Body of pancreas (tissue), 4 donors: ENCODE data around the gene SLC29A3.

ENCODE experiments used
- POLR2A ChIP-seq, 3 donors: fragments of 450-650 bp; IDR thresholded peaks; one replicate each; pipeline ENCODE4 v1.6.1; 2016; ENCODE audit warnings: antibody characterized with exemption in 3 of 3, mild to moderate bottlenecking in 2 of 3
- TF ChIP-seq, protein P1 (sequence below), 7 experiments: fragments of 450-650 bp in 4 of 7; fragments of 200-600 bp in 3 of 7; sonication (generic) in 3 of 7; IDR thresholded peaks; one replicate each; pipeline ENCODE4 v1.5.1; 2016 to 2019; ENCODE audit warnings: antibody characterized with exemption in 7 of 7

DNA sequence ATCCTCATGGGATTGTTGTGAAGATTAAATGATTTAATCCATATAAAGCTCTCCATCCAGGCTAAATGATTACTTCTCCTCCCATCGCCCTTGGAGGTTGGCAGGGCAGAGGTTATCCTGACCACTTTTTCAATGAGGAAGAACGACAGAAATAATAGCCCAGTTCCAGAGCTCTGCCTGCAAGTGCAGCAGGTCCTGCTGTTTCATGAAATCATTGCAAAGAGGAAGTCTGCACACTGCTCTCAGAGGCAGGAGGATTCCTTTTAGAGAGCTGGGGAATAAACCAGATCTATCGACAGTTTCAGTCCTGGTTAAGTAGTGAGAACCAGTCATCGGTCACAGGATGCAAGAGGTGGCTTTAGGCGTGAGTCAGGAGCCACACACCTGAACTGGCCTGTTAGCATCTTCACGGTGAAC is 52.7 kb downstream of the SLC29A3 start:
- TF ChIP-seq, protein P1, sequence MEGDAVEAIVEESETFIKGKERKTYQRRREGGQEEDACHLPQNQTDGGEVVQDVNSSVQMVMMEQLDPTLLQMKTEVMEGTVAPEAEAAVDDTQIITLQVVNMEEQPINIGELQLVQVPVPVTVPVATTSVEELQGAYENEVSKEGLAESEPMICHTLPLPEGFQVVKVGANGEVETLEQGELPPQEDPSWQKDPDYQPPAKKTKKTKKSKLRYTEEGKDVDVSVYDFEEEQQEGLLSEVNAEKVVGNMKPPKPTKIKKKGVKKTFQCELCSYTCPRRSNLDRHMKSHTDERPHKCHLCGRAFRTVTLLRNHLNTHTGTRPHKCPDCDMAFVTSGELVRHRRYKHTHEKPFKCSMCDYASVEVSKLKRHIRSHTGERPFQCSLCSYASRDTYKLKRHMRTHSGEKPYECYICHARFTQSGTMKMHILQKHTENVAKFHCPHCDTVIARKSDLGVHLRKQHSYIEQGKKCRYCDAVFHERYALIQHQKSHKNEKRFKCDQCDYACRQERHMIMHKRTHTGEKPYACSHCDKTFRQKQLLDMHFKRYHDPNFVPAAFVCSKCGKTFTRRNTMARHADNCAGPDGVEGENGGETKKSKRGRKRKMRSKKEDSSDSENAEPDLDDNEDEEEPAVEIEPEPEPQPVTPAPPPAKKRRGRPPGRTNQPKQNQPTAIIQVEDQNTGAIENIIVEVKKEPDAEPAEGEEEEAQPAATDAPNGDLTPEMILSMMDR (IDR thresholded peaks at IDR 0.05) = no peak
- no peak for TF ChIP-seq POLR2A (IDR thresholded peaks at IDR 0.05)
